ENCODE data around the gene BACH2. TPM values are rescaled to one million over a fixed set of nuclear protein-coding genes. Genes with fewer than 3 reads are reported as not detected.

Gene BACH2
- polyA plus RNA-seq, 1 donor (not counting 4 experiments of a cell fraction or from before 2014, with no cell fraction given) = 0.50 TPM

GRCh38 chr6:89927264-89927663 is 369.4 kb downstream of the BACH2 start:
- peak; percentile 56 for FAIRE-seq
- no peak for DNase-seq (ENCODE audit: low read depth, low spot score)
- Histone ChIP-seq H3K9ac (ENCODE audit: control insufficient read depth, extremely low read depth, insufficient read depth, low read length) (no peak overlapping the region), H3K36me3 (ENCODE audit: control insufficient read depth in 2 of 2, extremely low read depth in 1 of 2, insufficient read depth in 2 of 2, low read length in 2 of 2) (no peaks in the 10 kb centered on the region), H3K9me3 (ENCODE audit: control insufficient read depth, low read depth, low read length) (no peaks in the 10 kb centered on the region), H4K20me1 (ENCODE audit: control insufficient read depth, extremely low read depth, insufficient read depth, low read length) (no peaks in the 10 kb centered on the region), H3K79me2 (ENCODE audit: control insufficient read depth, insufficient read depth, low read length) (no peaks in the 10 kb centered on the region), H2AFZ (ENCODE audit: control insufficient read depth, low read length) (no peak overlapping the region), H3K4me3 (ENCODE audit: control insufficient read depth in 2 of 3, extremely low read depth in 1 of 3, insufficient read depth in 2 of 3, low read depth in 1 of 3, low read length in 3 of 3) (no peak overlapping the region), H3K27ac (ENCODE audit: control insufficient read depth, insufficient read depth, low read length) (no peak overlapping the region), H3K4me1 (ENCODE audit: control insufficient read depth, extremely low read depth, insufficient read depth, low read length) (peaks cover 19% of the 10 kb centered on the region), H3K9me1 (ENCODE audit: control insufficient read depth, extremely low read depth, insufficient read depth, low read length) (no peaks in the 10 kb centered on the region), H3K27me3 (ENCODE audit: control insufficient read depth, extremely low read depth, insufficient read depth, low read length) (no peaks in the 10 kb centered on the region), H3K4me2 (ENCODE audit: control insufficient read depth, extremely low read depth, insufficient read depth, low read depth, low read length) (no peak overlapping the region)
- dilution Hi-C loops (cut with MboI; ENCODE audit: extremely low pct_ligation_motif_present, low sequenced_read_pairs) = no loop called here
- TF ChIP-seq EZH2 (IDR thresholded peaks at IDR 0.05; ENCODE audit: low read length) (no peak), CTCF (optimal IDR thresholded peaks at IDR 0.05 in 1 of 3, IDR thresholded peaks at IDR 0.05 in 1 of 3, conservative IDR thresholded peaks at IDR 0.05 in 1 of 3; ENCODE audit: extremely low read depth in 1 of 3, insufficient read depth in 2 of 3, low read length in 3 of 3) (no peak)

GRCh38 chr6:89925826-89926225 is 370.8 kb downstream of the BACH2 start:
- H3K79me2 ChIP-seq (ENCODE audit: control insufficient read depth, insufficient read depth, low read length) = no peaks in the 10 kb centered on the region
- H3K36me3 ChIP-seq (ENCODE audit: control insufficient read depth in 2 of 2, extremely low read depth in 1 of 2, insufficient read depth in 2 of 2, low read length in 2 of 2) = no peaks in the 10 kb centered on the region
- no peak overlapping the region for H3K9ac ChIP-seq (ENCODE audit: control insufficient read depth, extremely low read depth, insufficient read depth, low read length)
- no peaks in the 10 kb centered on the region for H3K27me3 ChIP-seq (ENCODE audit: control insufficient read depth, extremely low read depth, insufficient read depth, low read length)
- H3K9me1 ChIP-seq (ENCODE audit: control insufficient read depth, extremely low read depth, insufficient read depth, low read length) = no peaks in the 10 kb centered on the region
- peak overlapping the region; percentile 6 for H3K27ac ChIP-seq (ENCODE audit: control insufficient read depth, insufficient read depth, low read length)
- FAIRE-seq (peak; percentile 94), DNase-seq (ENCODE audit: low read depth, low spot score) (peak; percentile 72)
- H3K4me3 ChIP-seq (ENCODE audit: control insufficient read depth in 2 of 3, extremely low read depth in 1 of 3, insufficient read depth in 2 of 3, low read depth in 1 of 3, low read length in 3 of 3) = no peak overlapping the region
- dilution Hi-C loops (cut with MboI; ENCODE audit: extremely low pct_ligation_motif_present, low sequenced_read_pairs) = no loop called here
- peak overlapping the region; percentile 6 for H3K4me2 ChIP-seq (ENCODE audit: control insufficient read depth, extremely low read depth, insufficient read depth, low read depth, low read length)
- no peak overlapping the region for H2AFZ ChIP-seq (ENCODE audit: control insufficient read depth, low read length)
- H3K9me3 ChIP-seq (ENCODE audit: control insufficient read depth, low read depth, low read length) = no peaks in the 10 kb centered on the region
- TF ChIP-seq EZH2 (IDR thresholded peaks at IDR 0.05; ENCODE audit: low read length) (no peak), CTCF (optimal IDR thresholded peaks at IDR 0.05 in 1 of 3, IDR thresholded peaks at IDR 0.05 in 1 of 3, conservative IDR thresholded peaks at IDR 0.05 in 1 of 3; ENCODE audit: extremely low read depth in 1 of 3, insufficient read depth in 2 of 3, low read length in 3 of 3) (no peak)
- no peaks in the 10 kb centered on the region for H4K20me1 ChIP-seq (ENCODE audit: control insufficient read depth, extremely low read depth, insufficient read depth, low read length)
- H3K4me1 ChIP-seq (ENCODE audit: control insufficient read depth, extremely low read depth, insufficient read depth, low read length) = peaks cover 26% of the 10 kb centered on the region

All from keratinocyte (primary cell).